Neural cell (in vitro differentiated cells): ENCODE measurements around the gene TNS4. TPM values are rescaled to one million over a fixed set of nuclear protein-coding genes. Genes with fewer than 3 reads are reported as not detected.

Experiments used
- H2AFZ ChIP-seq: fragments of 200-600, 300-800 bp; sonication (generic), shearing (Covaris generic); 2 replicates; pipeline ENCODE4 v1.6.0; 2014; ENCODE audit warnings: low read depth, mild to moderate bottlenecking, antibody characterized with exemption, low read length, moderate library complexity
- H3F3A ChIP-seq: fragments of 200-600 bp; shearing (Covaris generic); 2 replicates; pipeline ENCODE4 v1.6.1; 2016; ENCODE audit warnings: mild to moderate bottlenecking, moderate library complexity, mixed read lengths, antibody characterized with exemption, low read length; ENCODE audit not compliant: insufficient read depth, poor library complexity, severe bottlenecking
- H3K27ac ChIP-seq: fragments of 200-600, 300-800 bp; sonication (generic), shearing (Covaris generic); 2 replicates; pipeline ENCODE4 v1.5.1; 2014; ENCODE audit warnings: mild to moderate bottlenecking, low read length, moderate library complexity
- H3K27me3 ChIP-seq: fragments of 300-800, 200-600 bp; sonication (generic), shearing (Covaris generic); 2 replicates; pipeline ENCODE4 v1.6.0; 2014; ENCODE audit warnings: mild to moderate bottlenecking, low read depth, low read length, moderate library complexity; ENCODE audit not compliant: insufficient read depth
- H3K36me3 ChIP-seq: fragments of 300-800, 200-600 bp; sonication (generic), shearing (Covaris generic); 2 replicates; pipeline ENCODE4 v1.5.1; 2014; ENCODE audit warnings: mild to moderate bottlenecking, antibody characterized with exemption, low read length, moderate library complexity; ENCODE audit not compliant: insufficient read depth
- H3K4me2 ChIP-seq: fragments of 300-800, 200-600 bp; sonication (generic), shearing (Covaris generic); 2 replicates; pipeline ENCODE4 v1.6.0; 2014; ENCODE audit warnings: mild to moderate bottlenecking, low read length
- H3K4me3 ChIP-seq: fragments of 300-800, 200-600 bp; sonication (generic), shearing (Covaris generic); 2 replicates; pipeline ENCODE4 v1.5.1; 2014; ENCODE audit warnings: mild to moderate bottlenecking, low read length, moderate library complexity
- H3K79me2 ChIP-seq: fragments of 200-600 bp; shearing (Covaris generic); replicated peaks from 2 replicates; pipeline ENCODE4 v1.6.0; 2014; ENCODE audit warnings: mild to moderate bottlenecking, low read length, moderate library complexity; ENCODE audit not compliant: insufficient read depth
- H3K9ac ChIP-seq: fragments of 300-800, 200-600 bp; sonication (generic), shearing (Covaris generic); 2 replicates; pipeline ENCODE4 v1.6.1; 2016; ENCODE audit warnings: mild to moderate bottlenecking, low read length, mixed read lengths
- H3K9me2 ChIP-seq: fragments of 200-600 bp; shearing (Covaris generic); 2 replicates; pipeline ENCODE4 v1.6.1; 2016; ENCODE audit warnings: mild to moderate bottlenecking, low read length, mixed read lengths; ENCODE audit not compliant: insufficient read depth
- H3K9me3 ChIP-seq: fragments of 200-600, 300-800 bp; sonication (generic), shearing (Covaris generic); 2 replicates; pipeline ENCODE4 v1.6.1; 2016; ENCODE audit warnings: mild to moderate bottlenecking, mixed run types, low read length, moderate library complexity, mixed read lengths
- H4K20me1 ChIP-seq: fragments of 200-600 bp; shearing (Covaris generic); 2 replicates; pipeline ENCODE4 v1.6.1; 2016; ENCODE audit warnings: mild to moderate bottlenecking, mixed run types; ENCODE audit not compliant: insufficient read depth
- EP300 ChIP-seq: fragments of 450-650 bp; conservative IDR thresholded peaks from 2 replicates; pipeline ENCODE4 v1.6.1; 2014; ENCODE audit warnings: antibody characterized with exemption, mild to moderate bottlenecking, moderate library complexity; ENCODE audit not compliant: poor library complexity, severe bottlenecking
- EZH2 ChIP-seq: fragments of 200-600, 300-800 bp; shearing (Covaris generic), sonication (generic); IDR thresholded peaks from 2 replicates; pipeline ENCODE4 v1.6.1; 2014; ENCODE audit warnings: antibody characterized with exemption, low read length, borderline replicate concordance, mild to moderate bottlenecking; ENCODE audit not compliant: insufficient read depth, poor library complexity, severe bottlenecking
- MXI1 ChIP-seq: fragments of 450-650 bp; conservative IDR thresholded peaks from 2 replicates; pipeline ENCODE4 v1.6.1; 2014; ENCODE audit warnings: antibody characterized with exemption, mild to moderate bottlenecking; ENCODE audit not compliant: poor library complexity, severe bottlenecking
- POLR2AphosphoS5 ChIP-seq: IDR thresholded peaks from 2 replicates; pipeline ENCODE4 v1.6.1; 2012
- RAD21 ChIP-seq: fragments of 450-650 bp; conservative IDR thresholded peaks from 2 replicates; pipeline ENCODE4 v1.6.1; 2014; ENCODE audit warnings: antibody characterized with exemption, mild to moderate bottlenecking, moderate library complexity
- SMC3 ChIP-seq: fragments of 450-650 bp; conservative IDR thresholded peaks from 2 replicates; pipeline ENCODE4 v1.6.1; 2014; ENCODE audit warnings: antibody characterized with exemption, mild to moderate bottlenecking, moderate library complexity; ENCODE audit not compliant: poor library complexity
- TAF1 ChIP-seq: IDR thresholded peaks from 2 replicates; pipeline ENCODE4 v1.6.1; 2012; ENCODE audit warnings: low read depth
- polyA plus RNA-seq: library from polyadenylated mRNA; depleted of rRNA; stranded (reverse); fragments of >200 nt; gene quantifications from 2 replicates; pipeline ENCODE4 v1.2.3, GENCODE V29; 2014
- TF ChIP-seq, protein P1 (sequence below): IDR thresholded peaks from 2 replicates; pipeline ENCODE4 v1.6.1; 2012; ENCODE audit warnings: borderline replicate concordance
- TF ChIP-seq, protein P2 (sequence below): fragments of 450-650 bp; IDR thresholded peaks from 2 replicates; pipeline ENCODE4 v1.5.1; 2014; ENCODE audit warnings: antibody characterized with exemption, mild to moderate bottlenecking, moderate library complexity; ENCODE audit not compliant: poor library complexity, severe bottlenecking

TNS4 gene
- polyA plus RNA-seq, 1 donor from 2014 or later = not detected

DNA sequence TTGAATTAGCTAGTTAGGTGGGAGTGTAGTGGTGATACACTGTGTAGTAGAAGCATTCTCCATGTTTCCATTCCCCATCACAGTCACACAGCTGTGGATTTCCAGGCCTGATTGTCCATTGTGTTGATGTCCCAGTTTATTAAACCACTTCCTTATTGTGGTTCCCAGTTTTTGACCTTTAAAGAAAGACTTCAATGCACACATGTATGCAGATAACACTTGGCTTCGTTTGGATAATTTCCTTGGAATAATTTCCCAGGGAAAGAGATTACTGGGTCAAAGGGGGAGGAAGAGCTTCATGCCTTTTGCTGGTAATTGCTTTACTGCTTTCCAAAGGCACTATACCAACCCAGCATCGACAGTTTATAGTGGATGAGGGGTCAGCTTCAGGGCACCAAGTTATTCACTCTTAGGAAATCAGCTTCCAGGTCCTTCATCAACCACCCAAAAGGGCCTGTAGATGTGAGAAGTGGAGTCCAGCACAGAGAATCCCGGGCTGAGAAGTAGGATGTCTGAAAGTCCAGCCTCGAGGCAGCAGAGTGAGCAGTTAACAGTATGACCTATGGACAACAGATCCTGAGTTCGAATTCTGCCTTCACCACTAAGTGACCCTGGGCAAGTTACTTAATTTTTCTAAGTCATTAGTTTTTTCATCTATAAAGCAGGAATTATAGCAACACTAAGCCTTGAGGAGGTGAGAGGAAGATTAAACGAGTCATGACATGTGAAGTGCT, 31.3 kb upstream of the TNS4 start:
- Histone ChIP-seq H3K79me2 (no peaks in the 10 kb centered on the region), H3K27ac (no peak overlapping the region), H3K9ac (no peak overlapping the region), H3K36me3 (no peaks in the 10 kb centered on the region), H3K9me3 (no peaks in the 10 kb centered on the region), H3K4me2 (no peak overlapping the region), H3K27me3 (no peaks in the 10 kb centered on the region), H3K9me2 (no peaks in the 10 kb centered on the region), H3K4me3 (no peak overlapping the region), H4K20me1 (no peaks in the 10 kb centered on the region), H3F3A (no peaks in the 10 kb centered on the region), H2AFZ (no peak overlapping the region)
- TF ChIP-seq, protein P1, sequence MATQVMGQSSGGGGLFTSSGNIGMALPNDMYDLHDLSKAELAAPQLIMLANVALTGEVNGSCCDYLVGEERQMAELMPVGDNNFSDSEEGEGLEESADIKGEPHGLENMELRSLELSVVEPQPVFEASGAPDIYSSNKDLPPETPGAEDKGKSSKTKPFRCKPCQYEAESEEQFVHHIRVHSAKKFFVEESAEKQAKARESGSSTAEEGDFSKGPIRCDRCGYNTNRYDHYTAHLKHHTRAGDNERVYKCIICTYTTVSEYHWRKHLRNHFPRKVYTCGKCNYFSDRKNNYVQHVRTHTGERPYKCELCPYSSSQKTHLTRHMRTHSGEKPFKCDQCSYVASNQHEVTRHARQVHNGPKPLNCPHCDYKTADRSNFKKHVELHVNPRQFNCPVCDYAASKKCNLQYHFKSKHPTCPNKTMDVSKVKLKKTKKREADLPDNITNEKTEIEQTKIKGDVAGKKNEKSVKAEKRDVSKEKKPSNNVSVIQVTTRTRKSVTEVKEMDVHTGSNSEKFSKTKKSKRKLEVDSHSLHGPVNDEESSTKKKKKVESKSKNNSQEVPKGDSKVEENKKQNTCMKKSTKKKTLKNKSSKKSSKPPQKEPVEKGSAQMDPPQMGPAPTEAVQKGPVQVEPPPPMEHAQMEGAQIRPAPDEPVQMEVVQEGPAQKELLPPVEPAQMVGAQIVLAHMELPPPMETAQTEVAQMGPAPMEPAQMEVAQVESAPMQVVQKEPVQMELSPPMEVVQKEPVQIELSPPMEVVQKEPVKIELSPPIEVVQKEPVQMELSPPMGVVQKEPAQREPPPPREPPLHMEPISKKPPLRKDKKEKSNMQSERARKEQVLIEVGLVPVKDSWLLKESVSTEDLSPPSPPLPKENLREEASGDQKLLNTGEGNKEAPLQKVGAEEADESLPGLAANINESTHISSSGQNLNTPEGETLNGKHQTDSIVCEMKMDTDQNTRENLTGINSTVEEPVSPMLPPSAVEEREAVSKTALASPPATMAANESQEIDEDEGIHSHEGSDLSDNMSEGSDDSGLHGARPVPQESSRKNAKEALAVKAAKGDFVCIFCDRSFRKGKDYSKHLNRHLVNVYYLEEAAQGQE = no peak
- no peak for TF ChIP-seq POLR2AphosphoS5

DNA sequence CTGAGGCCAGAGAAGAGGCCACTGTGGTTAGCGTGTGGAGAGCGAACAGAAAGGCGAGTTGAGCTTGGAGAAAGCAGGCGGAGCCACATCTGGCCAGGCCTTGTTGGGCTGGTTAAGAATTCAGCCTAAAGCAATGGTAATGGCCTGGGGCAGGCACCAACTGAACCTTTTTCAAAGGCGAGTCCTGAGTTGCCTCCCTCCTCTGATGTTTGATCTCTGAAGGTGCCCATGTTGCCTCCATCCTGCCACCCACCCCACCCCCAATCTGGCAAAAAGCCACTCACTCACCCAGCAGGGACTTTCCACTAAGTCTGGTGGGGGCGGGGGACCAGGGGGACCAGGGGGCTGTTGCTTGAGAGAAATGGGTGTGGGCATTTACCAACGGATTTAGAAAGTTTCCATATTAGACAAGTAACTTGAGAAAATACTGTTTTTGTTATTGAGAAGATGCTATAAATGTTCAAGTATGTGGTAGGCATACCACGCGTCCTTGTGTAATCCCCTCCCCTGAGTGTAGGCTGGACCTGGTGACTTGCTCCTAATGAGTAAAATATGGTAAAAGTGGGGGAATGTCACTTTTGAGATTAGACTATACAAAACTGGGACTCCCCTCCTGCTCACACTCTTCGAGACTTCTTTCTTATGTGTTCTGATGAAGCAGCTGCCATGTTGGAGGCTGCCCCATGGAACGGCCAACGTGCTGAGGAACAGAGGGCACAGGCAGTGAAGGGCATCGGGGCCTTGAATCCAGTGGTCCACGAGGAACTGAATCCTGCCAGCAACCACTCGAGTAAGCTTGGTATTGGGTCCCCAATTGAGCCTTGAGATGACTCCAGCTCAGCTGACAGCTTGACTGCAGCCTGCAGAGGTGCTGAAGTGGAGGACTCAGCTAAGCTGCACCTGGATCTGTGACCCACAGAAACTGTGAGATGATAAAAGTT, 29.9 kb upstream of the TNS4 start:
- Histone ChIP-seq H3K79me2 (no peaks in the 10 kb centered on the region), H3K4me2 (no peak overlapping the region), H3K9me3 (no peaks in the 10 kb centered on the region), H3K27me3 (no peaks in the 10 kb centered on the region), H3K4me3 (no peak overlapping the region), H3K36me3 (no peaks in the 10 kb centered on the region), H3F3A (no peaks in the 10 kb centered on the region), H3K27ac (no peak overlapping the region), H3K9me2 (no peaks in the 10 kb centered on the region), H2AFZ (no peak overlapping the region), H3K9ac (no peak overlapping the region), H4K20me1 (no peaks in the 10 kb centered on the region)
- TF ChIP-seq SMC3 = no peak
- TF ChIP-seq, protein P2, sequence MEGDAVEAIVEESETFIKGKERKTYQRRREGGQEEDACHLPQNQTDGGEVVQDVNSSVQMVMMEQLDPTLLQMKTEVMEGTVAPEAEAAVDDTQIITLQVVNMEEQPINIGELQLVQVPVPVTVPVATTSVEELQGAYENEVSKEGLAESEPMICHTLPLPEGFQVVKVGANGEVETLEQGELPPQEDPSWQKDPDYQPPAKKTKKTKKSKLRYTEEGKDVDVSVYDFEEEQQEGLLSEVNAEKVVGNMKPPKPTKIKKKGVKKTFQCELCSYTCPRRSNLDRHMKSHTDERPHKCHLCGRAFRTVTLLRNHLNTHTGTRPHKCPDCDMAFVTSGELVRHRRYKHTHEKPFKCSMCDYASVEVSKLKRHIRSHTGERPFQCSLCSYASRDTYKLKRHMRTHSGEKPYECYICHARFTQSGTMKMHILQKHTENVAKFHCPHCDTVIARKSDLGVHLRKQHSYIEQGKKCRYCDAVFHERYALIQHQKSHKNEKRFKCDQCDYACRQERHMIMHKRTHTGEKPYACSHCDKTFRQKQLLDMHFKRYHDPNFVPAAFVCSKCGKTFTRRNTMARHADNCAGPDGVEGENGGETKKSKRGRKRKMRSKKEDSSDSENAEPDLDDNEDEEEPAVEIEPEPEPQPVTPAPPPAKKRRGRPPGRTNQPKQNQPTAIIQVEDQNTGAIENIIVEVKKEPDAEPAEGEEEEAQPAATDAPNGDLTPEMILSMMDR = no peak
- no peak for TF ChIP-seq MXI1
- no peak for TF ChIP-seq EZH2
- TF ChIP-seq, protein P1 = no peak
- TF ChIP-seq RAD21 = no peak
- TF ChIP-seq TAF1 = no peak
- TF ChIP-seq POLR2AphosphoS5 = no peak
- TF ChIP-seq EP300 = no peak
